D341Med (cell line): ENCODE data around the gene USP20.
"Not testable (repeated sequence)": the region's sequence is repeated elsewhere in the genome, so short reads cannot be mapped to it uniquely, and the experiment has no call there.

ENCODE experiments used
- DNase-seq: peaks from one replicate; pipeline ENCODE4 v3.0.0; 2012; ENCODE audit warnings: low spot score

Gene USP20

GRCh38 chr9:129890718-129891299 is 55.6 kb downstream of the USP20 start:
- not testable (repeated sequence) for DNase-seq

GRCh38 chr9:129891569-129891968 is 56.3 kb downstream of the USP20 start:
- DNase-seq: no peak

DNA sequence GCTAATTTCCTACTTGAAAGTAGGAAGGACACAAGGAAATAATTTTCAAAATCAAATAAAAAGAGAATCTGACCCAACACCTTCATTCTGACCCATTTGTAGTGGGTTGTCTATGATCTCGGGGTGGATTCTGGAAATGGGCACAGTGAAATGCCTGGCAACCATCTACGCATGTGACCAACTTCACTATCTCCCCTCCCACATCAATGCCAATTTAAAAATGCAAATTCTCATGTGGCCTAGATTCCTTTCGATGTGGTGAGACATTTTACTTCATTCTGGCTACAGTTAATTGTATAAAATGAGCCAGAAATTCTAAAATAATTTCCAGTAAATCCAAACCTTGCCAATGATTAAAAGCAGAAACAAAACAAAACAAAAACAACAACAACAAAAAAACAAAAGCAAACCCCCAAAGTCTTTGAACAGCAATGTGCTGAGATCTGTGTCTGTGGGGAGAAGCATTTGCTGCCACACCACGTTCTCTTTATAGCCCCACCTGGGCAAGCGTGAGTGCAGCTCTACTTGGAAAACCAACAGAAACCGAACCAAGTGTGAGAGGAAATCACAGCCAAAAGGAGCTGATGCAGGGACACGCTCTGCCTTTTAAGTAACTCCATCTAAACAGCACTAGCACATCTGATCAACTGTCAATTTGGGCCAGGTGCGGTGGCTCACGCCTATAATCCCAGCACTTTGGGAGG is 59.0 kb downstream of the USP20 start:
- no peak for DNase-seq

DNA sequence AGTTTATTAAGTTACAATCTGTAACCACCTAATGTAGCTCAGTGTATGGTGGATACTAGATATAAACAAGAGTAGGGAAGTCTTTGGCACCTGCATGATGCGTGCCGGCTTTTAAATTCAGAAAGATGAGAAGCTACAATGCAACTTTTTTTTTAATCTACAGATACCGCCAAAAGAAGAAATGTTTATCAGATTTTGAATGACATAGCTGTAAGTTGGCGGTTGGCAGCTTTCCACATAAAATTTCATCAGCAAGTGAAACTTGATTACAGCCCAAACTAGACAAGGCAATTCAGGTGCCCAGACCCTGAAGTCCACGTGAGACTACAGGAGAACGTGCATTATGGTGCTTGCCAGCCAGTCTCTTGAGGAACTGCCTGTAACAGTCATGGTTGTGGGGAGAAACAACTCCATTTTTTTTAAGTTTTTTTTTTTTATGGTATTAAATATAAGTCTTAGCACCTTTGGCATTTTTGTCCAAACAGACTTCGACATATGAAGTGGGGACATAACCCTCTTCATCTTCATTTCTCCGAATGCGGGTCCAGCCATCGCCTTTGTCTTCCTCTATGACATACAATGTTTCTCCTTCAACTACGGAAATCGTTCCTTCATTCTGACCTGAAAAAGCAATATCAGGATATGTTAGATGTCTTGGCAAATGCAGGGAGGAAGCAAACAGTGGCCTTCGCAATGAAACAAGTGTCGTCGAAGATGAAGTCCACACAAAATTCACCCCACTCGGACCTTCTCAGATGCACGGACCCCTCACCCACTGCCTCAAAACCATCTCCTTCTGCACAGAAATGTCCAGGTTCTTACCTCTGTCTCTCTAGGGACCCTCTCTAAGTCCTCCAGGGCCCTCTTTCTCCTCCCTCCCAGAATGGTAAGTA is 60.4 kb downstream of the USP20 start:
- no peak for DNase-seq

GRCh38 chr9:129897263-129897662 is 62.0 kb downstream of the USP20 start:
- DNase-seq: no peak

DNA sequence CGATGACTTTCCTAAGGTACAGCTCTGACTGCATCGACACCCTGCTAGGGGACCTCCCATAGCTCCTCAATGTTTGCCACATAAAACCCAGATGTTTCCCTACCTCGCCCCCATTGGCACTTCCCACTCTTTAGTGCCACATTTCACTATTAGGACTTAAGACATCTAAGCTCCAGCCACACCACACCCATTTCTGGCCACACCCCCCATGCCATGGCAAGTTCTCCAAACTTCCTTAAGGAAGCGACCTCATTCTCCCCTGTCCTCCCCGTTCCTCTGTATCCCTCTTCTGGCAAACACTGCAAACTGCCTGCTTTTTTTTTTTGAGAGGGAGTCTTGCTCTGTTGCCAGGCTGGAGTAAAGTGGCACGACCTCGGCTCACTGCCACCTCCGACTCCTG is 62.9 kb downstream of the USP20 start:
- no peak for DNase-seq

GRCh38 chr9:129899620-129900019 is 64.4 kb downstream of the USP20 start:
- no peak for DNase-seq

- no peak for DNase-seq
Measured at GRCh38 chr9:129900263-129901027, 65.2 kb downstream of the USP20 start.

DNA sequence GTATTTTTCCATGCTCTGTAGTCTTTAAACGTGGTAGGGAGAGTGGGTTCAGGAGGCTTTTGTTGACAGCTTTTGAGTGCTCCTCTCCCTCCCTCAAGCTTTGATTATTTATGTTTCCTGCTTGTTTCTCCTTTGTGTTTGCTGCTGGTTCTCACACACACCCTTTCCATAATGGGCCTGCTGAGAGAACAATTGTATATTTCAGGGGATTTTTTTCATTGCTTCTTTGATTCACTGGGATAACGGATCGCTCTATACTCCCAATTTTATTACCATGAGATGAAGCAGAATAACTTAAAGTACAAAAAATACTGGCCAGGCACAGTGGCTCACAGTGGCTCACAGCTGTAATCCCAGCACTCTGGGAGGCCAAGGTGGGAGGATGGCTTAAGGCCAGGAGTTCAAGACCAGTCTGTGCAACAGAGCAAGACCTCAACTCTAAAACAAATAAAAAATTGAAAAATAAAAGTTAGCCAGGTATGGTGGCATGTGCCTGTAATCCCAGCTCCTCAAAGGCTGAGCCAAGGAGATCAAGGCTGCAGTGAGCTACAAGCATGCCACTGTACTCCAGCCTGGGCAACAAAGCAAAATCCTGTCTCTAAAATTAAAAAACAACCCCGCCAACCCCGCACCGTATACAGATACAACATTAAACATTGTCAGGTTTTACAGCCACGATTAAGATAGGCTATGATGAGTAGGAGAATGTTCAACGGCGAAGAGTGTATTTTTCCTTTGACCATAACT is 66.9 kb downstream of the USP20 start:
- DNase-seq: no peak

GRCh38 chr9:129902740-129903134 is 67.5 kb downstream of the USP20 start:
- no peak for DNase-seq

- DNase-seq: no peak
Measured at GRCh38 chr9:129904734-129905133, 69.5 kb downstream of the USP20 start.

DNA sequence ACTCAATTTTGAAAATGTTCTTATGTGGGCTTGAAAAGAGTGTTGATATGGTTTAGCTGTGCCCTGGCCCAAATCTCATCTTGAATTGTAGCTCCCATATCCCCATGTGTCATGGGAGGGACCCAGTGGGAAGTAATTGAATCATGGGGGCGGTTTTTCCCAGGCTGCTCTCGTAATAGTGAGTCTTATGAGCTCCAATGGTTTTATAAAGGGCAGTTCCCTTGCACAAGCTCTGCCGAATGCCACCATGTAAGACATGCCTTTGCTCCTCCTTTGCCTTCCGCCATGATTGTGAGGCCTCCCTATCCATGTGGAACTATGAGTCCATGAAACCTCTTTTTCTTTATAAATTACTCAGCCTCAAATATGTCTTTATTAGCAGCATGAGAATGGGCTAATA is 71.0 kb downstream of the USP20 start:
- no peak for DNase-seq

- DNase-seq: no peak
Measured at GRCh38 chr9:129907201-129907600, 71.9 kb downstream of the USP20 start.

DNA sequence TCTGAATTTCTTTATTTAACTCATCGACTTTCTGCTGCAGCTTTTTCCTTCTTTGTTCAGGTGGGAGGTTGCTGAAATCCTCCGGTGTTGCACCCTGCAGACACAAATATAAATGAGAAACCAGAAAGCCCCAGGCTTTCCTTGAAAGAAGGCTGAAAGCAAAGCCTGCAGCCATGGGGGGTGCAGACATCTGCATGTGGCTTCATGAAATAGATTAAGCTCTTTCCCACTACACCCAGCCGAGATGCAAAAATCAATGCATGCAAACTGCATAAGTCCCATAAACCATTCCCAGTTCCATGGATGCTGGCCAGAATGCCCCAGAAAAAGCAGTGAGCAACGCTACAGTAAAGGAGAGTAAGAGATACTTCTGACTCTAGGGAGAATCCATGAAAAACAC is 73.6 kb downstream of the USP20 start:
- DNase-seq: no peak

- DNase-seq: no peak
Measured at GRCh38 chr9:129909851-129910250, 74.6 kb downstream of the USP20 start.

- no peak for DNase-seq
Measured at GRCh38 chr9:129910628-129911567, 75.6 kb downstream of the USP20 start.

DNA sequence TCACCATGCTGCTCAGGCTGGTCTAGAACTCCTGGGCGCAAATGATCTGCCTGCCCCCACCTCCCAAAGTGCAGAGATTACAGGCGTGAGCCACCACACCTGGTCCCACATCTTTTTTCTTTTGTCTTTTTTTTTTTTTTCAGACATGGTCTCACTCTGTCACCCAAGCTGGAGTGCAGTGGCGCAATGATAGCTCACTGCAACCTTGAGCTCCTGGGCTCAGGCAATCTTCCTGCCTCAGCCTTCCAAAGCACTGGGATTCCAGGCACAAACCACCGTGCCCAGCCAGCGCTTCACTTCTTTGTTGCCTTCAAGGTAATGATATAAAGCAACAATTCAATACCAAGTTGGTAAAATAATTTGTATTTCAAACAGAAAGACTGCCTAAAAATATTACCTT is 78.8 kb downstream of the USP20 start:
- DNase-seq: no peak

- DNase-seq: no peak
Measured at GRCh38 chr9:129916707-129917106, 81.4 kb downstream of the USP20 start.

DNA sequence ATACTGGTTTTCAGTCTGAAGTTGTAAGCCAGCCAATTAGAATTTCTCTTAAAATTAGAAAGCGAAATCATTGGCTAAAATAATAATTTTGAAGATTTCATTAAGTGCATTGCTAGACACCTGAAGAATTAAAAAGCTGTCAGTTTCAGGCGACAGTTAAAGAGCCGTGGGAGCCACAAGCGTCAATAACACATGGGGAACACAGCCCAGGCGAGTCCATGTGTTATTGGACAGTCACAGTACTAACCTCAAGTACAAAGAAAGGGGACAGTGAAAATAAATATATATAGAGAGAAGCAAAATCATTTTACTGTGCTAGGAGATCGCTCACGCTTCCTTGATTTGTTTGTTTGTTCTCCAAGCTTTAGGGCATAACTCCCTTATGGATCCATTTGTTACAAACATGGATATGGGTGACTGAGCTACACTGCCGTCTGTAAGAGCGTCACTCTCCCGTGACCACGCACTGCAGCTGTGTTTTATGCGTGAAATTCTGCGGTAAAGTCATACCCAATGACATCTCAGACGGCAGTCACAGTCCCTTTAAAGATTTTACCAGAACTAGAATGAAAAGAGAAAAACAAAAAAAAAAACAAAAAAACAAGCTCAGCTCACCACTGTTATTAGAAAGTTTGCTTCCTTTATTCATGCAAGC is 83.2 kb downstream of the USP20 start:
- DNase-seq: no peak

DNA sequence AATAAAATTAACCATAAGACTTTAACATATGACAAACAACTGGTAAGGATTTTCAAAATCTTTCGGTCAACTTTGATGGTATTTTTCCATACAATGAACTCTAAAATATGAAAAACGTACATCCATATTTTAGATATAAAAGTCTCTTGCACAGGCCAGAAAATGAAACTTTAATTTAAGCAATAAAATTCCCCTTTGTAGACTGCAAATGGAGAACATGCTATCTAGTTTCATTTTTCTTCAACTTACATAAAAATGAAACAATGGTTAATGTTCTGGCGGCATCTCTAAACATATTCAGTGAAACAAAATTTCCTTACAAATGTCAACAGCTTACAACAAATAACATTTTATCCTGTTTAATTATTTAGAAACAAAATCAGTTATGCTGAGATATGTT is 84.0 kb downstream of the USP20 start:
- DNase-seq: no peak
